Skin of body (tissue), 2 donors: ENCODE measurements around the gene HOXA4. TPM values are rescaled to one million over a fixed set of nuclear protein-coding genes. Genes with fewer than 3 reads are reported as not detected.

ENCODE experiments used
- DNase-seq: peaks from one replicate; lab custom pipeline; 2025; lab: John Stamatoyannopoulos, UW
- total RNA-seq: library from RNA; depleted of rRNA; stranded (reverse); fragments of >200 nt; gene quantifications from one replicate; pipeline ENCODE4 v1.2.3, GENCODE V29; 2014

HOXA4 gene
- total RNA-seq, 1 donor from 2014 or later: 0.69 TPM

DNA sequence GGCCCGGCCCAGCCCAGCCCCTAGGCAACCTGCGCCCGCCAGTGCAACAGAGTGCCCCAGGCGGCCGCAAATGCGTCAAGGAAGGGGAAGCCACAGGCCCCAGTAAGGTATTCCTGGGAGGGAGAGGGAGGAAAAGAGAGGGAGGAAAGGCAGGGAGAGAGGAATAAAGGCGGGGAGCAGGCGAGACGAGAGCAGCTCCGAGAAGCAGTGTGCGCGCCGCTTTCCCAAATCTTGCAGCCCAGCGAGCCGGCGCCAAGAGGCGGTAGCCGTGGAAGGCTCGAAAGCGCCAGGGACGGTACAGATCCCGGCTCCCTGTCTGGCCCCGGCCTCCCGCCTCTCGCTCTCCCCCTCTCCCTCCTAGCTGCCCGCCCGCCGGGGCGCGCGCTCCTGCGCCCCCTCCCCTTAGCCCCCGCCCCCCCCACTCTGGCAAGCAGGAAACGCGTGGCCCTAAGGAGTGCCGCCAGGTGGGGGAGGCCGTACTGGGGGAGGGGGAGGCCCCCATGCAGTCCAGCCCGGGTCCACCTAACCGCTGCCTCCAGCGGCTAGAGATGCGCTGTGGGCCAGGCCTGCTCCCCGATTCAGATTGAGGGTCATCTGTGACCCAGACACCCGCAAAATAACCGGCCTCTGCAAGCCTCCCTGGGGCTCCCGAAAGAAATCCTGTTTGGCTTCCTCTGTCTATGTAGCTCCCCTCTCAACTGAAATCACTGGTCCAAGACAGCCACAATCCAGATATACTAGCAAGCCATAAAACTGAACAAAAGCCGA lies 39.3 kb upstream of the HOXA4 start:
- no peak for DNase-seq

DNA sequence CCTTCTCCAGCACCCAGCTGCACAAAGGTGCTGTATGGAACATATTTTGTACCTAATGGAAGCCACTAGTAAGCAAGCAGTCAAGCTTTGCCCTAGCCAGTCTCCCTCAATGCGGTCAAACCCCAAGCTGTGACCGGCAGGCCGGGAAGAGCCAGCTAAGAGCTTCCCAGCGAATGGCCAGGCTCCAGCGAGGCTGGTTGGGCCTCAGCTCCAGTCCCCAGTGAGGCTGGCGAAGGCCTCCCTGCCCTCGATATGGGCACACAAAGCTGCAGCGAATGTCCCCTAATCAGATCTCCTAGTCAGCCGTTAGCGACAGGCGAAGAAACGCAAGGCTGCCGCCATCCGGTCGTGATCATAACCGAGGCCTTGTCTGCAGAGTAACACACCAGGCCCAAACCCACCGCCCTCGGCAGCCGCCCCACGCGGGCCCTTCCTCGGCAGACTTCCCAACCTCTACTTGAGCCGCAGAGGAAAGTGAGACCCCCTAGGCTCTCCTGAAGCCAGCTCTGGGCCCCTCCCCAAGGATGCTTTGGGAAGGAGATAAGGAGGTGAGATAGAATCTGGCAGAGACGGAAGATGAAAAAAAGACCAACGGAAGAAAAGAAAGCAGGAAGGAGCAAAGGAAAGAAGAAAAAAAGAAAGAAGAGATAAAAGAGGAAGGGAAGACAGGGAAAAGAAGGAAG lies 37.8 kb upstream of the HOXA4 start:
- peak; percentile 59 for DNase-seq

DNA sequence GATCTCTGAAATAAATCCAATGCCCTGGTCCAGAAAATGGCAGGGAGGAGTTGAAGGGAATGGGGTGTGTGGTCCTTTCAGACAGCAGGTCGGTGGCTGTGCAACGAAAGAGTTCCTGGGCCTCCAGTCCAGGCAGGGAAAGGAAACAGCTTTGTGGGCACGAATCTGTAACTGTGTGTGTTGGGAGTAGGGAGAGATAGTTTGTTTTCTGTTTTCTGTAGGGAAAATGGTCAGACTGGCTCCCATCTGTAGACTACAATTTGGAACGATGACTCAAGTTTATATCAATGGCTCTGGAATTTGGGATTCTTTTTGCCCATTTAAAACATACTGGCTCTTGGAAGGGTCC lies 37.3 kb upstream of the HOXA4 start:
- no peak for DNase-seq

DNA sequence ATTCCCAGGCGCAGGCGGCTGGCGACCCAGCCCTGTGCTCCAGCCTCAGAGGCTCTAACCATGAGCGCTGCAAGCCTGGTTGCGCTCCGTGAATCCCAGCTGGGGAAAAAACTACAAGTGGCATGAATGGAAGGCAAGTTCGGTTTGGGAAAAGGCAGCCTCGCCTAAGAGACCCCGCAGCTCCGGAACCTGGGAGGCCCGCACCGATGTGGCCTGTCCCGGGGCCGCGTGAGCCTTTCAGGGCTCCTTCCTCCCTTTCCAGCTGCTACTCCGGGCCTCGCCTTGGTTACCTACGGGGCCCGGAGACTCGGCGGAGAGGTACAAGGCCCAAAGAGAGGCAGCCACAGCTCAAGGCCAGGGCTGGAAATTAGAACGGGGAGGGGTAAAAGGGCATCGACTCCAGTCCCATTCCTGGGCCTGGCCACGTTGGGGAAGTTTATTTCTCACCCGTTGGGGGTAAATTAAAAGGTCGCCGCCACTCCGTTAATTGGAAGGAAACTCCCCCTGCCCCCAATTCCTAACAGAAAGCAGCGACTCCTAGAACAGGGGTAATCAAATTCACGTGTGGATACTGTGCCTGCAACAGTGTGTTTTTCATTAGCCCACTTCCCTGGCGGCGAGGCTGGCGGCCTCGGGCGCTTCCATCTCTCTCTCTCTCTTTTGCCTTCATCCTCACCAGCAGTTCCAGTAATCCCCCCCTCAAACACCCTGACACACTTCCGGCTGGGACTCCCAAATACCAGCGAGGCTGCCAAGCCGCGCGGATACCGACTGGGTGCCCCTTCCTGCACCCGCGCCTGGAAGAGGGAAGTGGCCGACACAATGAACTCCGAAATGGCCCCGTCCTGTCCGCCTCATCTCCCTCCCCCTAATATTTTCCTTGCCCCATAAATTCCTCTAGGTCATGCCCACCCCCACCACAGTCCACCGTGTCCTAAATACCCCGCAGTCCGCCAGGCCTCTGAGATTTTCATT lies 36.3 kb upstream of the HOXA4 start:
- DNase-seq: no peak

DNA sequence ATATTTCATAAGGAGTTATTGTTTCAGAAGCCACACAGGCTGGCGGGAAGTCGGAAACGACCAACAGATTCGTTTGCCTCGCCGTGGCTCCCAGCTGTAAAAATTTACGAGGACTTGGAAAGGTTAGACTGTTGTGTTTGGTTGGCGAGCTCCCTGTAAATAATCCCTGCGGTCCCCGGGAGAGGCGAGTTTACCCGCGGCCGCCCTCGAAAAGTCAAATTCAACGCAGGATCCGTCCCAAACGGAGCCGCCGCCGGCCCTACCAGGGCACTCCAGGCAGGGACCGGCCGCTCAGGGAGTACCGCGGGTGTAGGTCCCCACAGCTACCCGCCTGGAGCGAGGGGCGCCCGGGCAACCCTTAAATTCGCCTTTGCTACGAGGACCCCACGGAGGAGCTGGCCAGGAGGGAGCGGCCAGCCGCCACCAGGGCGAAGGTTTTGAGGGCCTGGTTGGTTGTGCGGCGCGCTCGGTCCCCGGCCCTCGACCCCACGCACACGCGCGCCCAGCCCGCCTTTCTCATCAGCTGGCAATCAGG lies 35.5 kb upstream of the HOXA4 start:
- DNase-seq: no peak

DNA sequence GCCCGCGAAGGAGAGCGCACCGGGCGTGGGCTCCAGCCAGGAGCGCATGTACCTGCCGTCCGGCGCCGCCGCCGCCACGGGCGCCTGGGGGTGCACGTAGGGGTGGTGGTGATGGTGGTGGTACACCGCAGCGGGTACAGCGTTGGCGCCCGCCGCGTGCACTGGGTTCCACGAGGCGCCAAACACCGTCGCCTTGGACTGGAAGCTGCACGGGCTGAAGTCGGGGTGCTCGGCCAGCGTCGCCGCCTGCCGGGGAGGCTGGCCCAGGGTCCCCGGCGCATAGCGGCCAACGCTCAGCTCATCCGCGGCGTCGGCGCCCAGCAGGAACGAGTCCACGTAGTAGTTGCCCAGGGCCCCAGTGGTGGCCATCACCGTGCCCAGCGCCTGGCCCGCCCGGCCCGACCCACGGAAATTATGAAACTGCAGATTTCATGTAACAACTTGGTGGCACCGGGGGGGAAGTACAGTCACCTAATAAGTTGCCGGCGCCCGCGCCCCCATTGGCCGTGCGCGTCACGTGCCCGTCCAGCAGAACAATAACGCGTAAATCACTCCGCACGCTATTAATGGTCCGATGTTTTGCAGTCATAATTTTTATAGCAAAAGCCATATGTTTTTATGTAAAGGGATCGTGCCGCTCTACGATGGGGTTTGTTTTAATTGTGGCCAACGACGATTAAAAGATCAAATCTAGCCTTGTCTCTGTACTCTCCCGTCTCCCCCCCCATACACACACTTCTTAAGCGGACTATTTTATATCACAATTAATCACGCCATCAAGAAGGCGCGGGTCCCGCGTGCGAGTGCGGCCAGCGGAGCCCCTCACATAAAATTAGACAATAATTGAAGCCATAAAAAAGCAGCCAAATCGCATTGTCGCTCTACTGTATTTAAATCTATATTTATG lies 34.8 kb upstream of the HOXA4 start, which contains the start of gene HOXA9:
Gene HOXA9 (minus strand): TSS at position 449 of the 907 bp plus-strand sequence. CDS start 80 bp downstream, at position 369.
- DNase-seq: peak; percentile 91

DNA sequence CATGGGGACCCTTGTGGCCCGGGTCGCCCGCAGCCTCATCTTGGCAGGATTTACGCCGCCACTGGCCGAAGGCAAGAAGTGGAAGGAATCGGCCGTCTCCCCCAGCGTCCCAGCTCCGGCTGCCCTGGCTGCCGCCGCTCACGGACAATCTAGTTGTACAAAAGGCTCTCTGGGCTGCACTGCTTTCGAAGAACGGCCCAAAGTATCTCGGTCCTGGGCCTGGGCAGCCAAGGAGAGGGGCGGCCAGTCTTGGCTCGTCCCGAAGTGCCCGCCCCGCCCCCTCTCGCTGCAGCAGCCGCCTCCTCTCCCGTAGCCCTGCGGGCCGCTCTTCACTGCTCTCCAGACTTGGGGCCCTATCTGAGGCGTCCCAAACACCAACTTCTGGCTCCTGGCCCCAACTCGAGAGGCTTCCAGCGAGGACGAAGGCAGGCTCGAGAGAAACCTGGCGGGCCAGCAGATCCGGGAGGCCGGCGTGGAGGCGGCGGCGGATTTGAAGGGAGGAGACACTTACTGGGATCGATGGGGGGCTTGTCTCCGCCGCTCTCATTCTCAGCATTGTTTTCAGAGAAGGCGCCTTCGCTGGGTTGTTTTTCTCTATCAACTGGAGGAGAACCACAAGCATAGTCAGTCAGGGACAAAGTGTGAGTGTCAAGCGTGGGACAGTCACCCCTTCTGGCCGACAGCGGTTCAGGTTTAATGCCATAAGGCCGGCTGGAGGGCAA lies 34.0 kb upstream of the HOXA4 start:
- no peak for DNase-seq

DNA sequence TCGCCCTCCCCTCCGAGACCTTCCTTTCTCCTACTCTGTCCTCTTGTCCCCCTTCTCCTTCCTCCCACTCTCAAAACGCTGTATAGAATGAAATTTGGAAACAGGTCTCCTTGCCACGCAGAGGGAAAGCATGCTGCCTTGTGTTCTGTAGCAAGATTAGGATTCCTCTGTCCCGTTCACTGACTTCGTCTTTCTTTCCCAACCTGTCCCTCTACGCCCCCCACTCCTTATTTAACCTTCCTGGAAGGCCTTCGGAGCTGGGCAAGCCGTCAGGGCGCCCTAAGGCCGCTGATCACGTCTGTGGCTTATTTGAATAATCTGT lies 33.4 kb upstream of the HOXA4 start:
- DNase-seq: no peak

DNA sequence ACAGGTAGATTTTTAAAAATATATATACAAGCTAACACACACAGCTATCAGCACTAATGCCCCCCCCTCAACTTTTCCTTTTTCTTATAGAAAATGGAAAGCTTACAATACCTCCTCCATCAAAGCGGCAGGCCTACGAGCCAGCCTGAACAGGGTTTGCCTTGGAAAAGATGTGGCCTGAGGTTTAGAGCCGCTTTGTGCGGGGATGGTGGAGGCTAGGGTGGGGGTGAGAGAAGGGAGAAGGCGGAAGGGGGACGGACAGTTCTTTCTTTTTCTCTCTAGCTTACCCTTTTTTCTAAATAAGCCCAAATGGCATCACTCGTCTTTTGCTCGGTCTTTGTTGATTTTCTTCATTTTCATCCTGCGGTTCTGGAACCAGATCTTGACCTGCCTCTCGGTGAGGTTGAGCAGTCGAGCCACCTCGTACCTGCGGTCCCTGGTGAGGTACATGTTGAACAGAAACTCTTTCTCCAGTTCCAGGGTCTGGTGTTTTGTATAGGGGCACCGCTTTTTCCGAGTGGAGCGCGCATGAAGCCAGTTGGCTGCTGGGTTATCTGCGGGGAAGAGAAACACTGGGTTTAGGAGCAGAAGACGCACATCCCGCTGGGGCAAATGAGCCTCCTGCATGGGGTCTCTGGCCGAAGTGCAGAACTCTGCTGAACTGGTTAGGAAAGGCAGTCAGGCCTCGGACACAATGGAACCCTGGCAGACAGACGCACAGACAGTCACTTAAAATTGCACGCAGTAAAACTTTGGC lies 32.9 kb upstream of the HOXA4 start:
- DNase-seq: no peak

DNA sequence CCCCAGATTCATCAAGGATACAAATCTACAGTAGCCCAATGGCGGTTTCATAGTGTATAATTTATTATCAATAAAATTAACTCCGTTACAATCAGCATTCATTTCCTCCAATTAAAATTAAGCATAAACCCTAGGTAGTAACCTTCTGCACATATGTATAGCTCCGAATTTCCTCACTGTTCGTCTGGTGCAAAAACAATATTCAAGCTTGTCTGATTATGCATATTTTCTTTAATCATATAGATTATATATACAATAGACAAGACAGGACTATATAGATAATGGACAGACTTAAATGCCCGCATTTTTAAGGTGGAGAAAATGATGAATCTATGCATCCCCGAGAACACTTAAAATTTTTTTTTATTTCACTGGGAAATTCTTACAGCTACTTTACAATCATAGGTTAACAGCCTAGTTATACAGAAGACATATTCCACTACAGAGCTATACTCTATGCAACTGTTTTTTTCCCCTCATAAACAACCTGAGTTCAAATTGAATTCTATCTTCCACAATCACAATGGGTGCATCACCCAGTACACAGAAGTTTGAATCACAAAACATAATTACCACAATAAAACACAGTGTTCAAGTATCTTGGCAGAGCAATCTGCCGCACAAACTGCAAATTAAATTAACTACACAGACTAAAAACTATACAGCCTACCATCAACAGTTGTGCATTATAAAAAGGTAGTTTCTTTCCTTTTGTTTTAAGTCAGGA lies 32.2 kb upstream of the HOXA4 start:
- DNase-seq: no peak

DNA sequence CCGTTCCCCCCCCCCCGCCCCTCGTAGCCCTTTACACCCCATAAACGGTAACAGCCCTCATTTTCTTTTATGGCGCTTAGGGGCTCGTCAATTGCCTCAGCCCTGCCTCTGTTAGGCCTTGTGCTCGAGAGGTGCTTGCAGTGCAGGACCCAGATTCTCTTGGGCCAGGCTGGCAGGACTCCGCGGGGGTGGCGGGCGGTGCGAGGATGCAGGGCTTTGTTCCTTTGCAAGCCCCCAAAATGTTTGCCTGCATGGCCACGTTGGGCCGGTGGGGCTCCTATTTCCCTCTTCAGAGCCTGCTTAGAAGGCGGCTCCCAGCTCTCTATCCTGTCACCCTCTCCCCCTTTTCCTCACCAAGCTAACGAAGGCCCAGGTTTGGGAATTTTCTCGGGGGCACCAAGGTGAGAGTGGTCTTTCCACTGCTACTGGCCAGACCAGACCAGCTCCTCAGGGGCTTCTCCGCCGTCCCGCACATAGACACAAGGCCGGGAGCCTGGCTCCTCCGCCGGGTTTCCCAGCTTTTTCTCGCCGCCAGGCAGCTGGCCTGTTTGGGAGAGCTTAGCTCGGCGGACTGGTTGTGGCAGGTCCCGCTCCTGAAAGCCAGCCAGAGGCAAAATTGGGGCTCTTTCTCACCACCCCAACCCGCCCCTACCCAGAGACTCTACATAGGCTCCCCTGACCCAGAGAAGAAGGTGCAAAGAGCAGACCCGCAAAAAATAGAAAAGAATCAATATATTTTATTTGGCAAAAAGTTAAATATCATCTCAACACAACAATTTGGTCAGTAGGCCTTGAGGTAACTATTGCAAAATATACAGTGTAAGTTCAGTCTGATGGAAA lies 31.4 kb upstream of the HOXA4 start:
- DNase-seq: no peak

DNA sequence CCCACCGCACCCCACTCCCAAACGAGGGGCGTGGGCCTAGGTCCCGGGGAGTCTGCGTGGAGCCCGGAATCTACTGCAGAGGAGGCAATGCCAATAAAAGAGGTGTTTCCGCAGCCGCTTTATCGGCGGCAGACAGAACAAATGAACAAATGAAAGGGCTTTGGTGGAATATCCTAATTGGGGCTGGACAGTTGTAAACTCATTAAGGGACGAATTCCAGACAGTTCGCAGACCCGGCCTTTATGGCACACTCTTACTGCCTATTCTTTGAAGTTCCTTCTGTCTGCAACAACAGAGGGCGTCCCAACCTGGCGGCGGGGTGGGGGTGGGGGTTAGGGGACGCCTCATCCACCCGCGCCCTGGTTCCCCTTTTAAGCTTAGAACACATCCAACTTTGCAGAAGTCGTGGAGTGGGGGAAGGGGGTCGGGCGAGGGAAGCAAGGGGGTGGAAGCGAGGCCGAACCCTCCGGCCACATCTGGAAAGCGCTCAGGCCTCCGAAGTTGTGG lies 30.7 kb upstream of the HOXA4 start:
- no peak for DNase-seq

DNA sequence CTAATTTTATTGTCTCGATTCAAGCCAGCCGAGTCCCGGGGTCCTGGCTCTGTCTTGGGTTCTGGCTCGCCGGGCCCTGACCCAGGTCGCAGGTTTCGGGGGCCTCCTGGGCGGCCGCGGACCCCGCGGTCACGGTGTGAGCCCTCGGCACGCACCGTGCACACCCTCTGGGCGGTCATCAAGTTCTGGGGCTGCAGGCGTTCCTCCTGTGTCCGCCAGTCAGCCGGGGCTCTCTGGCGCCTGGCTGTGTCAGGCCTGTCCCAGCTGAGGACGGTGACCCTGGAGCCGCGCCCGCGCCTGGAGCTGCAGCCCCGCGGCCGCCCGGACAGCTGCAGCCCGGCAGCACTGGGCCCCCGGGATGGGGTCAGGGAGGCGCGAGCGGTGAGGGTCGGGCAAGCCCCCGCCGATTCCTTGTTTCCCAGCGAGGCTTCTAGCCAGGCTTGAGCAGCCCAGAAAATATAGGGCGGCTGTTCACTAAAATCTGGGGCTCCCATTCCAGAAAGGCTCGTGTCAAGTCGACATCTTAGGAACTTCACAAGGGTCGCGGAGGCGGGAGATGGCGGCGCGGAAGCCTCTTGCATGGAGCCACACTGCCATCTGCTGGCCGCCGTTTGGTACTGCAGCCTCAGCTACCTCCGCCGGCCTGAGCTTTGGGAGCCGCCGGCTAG lies 30.1 kb upstream of the HOXA4 start:
- peak; percentile 89 for DNase-seq

DNA sequence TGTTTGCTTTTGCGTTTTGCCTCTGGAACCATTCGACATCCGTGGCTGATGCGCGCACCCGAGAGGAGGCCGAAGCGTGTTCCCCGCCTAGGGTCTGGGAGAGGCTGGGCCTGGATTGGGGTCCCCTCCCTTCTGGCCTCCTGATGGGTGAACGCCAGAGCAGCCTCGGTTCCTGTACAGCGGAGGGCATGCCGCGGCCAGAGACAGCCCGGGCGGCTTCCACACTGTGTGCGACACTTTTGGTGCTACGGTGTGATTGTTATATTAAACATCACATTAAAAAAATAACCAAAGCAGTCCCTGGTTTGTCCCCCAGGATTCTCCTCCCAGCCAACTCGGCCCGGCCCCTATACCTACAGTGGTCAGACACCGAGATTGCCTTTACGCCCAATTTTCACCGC lies 29.6 kb upstream of the HOXA4 start:
- DNase-seq: no peak

DNA sequence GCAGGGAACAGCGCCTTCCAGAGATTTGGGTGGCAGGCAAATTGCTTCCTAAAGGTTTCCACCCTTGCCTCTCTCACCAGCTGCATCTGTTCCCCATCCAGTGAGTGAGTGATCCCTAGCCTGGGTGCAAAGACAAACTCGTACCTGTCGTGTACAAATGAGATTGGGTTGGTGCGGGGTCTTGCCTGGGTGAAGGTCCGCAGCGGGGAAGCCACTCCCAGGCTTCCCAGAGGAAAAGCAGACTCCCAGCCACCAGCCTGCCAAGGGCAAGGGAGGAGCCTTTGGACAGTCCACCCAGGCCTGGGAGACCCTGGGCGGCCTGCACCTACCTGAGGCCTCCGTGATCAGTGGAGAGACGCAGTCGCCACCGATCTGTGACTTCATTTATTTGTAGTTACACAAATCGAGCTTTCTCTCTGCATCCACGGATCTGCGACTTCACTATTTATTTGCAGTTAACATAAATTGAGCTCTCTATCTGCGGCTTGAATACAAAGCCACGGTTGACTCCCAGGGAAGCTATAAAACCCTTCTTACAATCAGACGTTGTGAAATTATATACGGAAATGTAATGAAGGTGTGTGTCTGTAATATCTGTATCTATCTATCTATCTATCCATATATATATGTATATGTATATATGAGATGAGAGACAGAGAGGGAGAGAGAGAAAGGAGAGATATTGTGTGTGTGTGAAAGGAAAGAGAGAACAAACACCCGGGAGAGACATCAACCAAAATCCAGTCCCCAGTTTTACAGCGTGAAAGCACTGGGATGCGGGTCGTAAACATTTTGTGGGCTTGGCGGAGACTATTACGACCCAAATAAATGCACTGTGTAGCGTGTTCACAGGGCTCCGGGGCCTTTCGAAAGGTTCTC lies 28.9 kb upstream of the HOXA4 start:
- no peak for DNase-seq
